GM19351 (cell line): Measurements from ENCODE around the gene CCDC57.

Source experiments
- ATAC-seq: cut with Tn5 transposase; IDR thresholded peaks from one replicate; pipeline ENCODE4 v1.9.1; 2021; ENCODE audit warnings: mild to moderate bottlenecking, moderate library complexity; ENCODE audit not compliant: unreplicated experiment

Gene CCDC57

GRCh38 chr17:82086941-82087906, 125.4 kb downstream of the CCDC57 start:
- ATAC-seq = no peak

GRCh38 chr17:82085931-82086764, 126.5 kb downstream of the CCDC57 start:
- ATAC-seq = no peak

GRCh38 chr17:82085031-82085861, 127.4 kb downstream of the CCDC57 start:
- ATAC-seq = no peak

GRCh38 chr17:82084373-82085030, 128.1 kb downstream of the CCDC57 start:
- ATAC-seq = no peak

- ATAC-seq = no peak
These were observed 128.9 kb downstream of the CCDC57 start for GRCh38 chr17:82083533-82084359.

GRCh38 chr17:82083009-82083408, 129.6 kb downstream of the CCDC57 start:
- no peak for ATAC-seq

- no peak for ATAC-seq
These were observed 130.2 kb downstream of the CCDC57 start for GRCh38 chr17:82082456-82082855.

GRCh38 chr17:82081966-82082365, 130.7 kb downstream of the CCDC57 start:
- ATAC-seq = no peak

- no peak for ATAC-seq
These were observed 131.1 kb downstream of the CCDC57 start for GRCh38 chr17:82081546-82081945.

GRCh38 chr17:82080789-82081464, 131.7 kb downstream of the CCDC57 start:
- no peak for ATAC-seq

- no peak for ATAC-seq
These were observed 132.4 kb downstream of the CCDC57 start for GRCh38 chr17:82080048-82080788.

- no peak for ATAC-seq
These were observed 133.5 kb downstream of the CCDC57 start for GRCh38 chr17:82079001-82079677.

GRCh38 chr17:82078433-82078832, 134.2 kb downstream of the CCDC57 start:
- no peak for ATAC-seq

GRCh38 chr17:82077617-82078358, 134.9 kb downstream of the CCDC57 start:
- ATAC-seq = no peak

GRCh38 chr17:82076785-82077591, 135.7 kb downstream of the CCDC57 start:
- ATAC-seq = no peak
